NT2/D1 (cell line): ENCODE measurements around the gene LRRTM4.

Source experiments
- DNase-seq: peaks from one replicate; pipeline ENCODE4 v3.0.0-alpha.2; 2011; ENCODE audit warnings: low read depth, low spot score
- H3K27me3 ChIP-seq: 2 replicates; pipeline ENCODE4 v1.6.0; 2011; ENCODE audit warnings: mild to moderate bottlenecking; ENCODE audit not compliant: insufficient read length, insufficient read depth
- H3K36me3 ChIP-seq: 2 replicates; pipeline ENCODE4 v1.6.1; 2011; ENCODE audit warnings: mild to moderate bottlenecking, low read length, mixed read lengths; ENCODE audit not compliant: insufficient read depth, insufficient read length
- H3K4me1 ChIP-seq: 2 replicates; pipeline ENCODE4 v1.5.1; 2011; ENCODE audit not compliant: insufficient read depth, insufficient read length
- H3K4me3 ChIP-seq: 2 replicates; pipeline ENCODE4 v1.5.1; 2011; ENCODE audit warnings: low read depth; ENCODE audit not compliant: insufficient read length
- H3K9ac ChIP-seq: 2 replicates; pipeline ENCODE4 v1.6.0; 2011; ENCODE audit warnings: low read depth; ENCODE audit not compliant: insufficient read length
- H3K9me3 ChIP-seq: 2 replicates; pipeline ENCODE4 v1.5.1; 2011; ENCODE audit warnings: mild to moderate bottlenecking, low read length; ENCODE audit not compliant: insufficient read depth
- SUZ12 ChIP-seq: IDR thresholded peaks from 2 replicates; pipeline ENCODE4 v1.6.1; 2011; ENCODE audit not compliant: insufficient read length, insufficient read depth; ENCODE audit errors: extremely low read depth
- YY1 ChIP-seq: IDR thresholded peaks from 2 replicates; pipeline ENCODE4 v1.6.1; 2011; ENCODE audit not compliant: insufficient read length, insufficient read depth
- ZNF274 ChIP-seq: IDR thresholded peaks from 2 replicates; pipeline ENCODE4 v1.6.1; 2011; ENCODE audit warnings: mild to moderate bottlenecking, low read depth, low read length

The LRRTM4 gene

GRCh38 chr2:77508511-77508910 is 13.7 kb downstream of the LRRTM4 start:
- Histone ChIP-seq H3K4me3 (no peak overlapping the region), H3K27me3 (no peaks in the 10 kb centered on the region), H3K4me1 (no peaks in the 10 kb centered on the region), H3K9me3 (no peaks in the 10 kb centered on the region), H3K36me3 (no peaks in the 10 kb centered on the region), H3K9ac (no peak overlapping the region)
- TF ChIP-seq ZNF274: no peak
- TF ChIP-seq SUZ12: no peak
- TF ChIP-seq YY1: no peak
- no peak for DNase-seq

- Histone ChIP-seq H3K4me3 (no peak overlapping the region), H3K4me1 (no peaks in the 10 kb centered on the region), H3K9me3 (no peaks in the 10 kb centered on the region), H3K27me3 (no peaks in the 10 kb centered on the region), H3K36me3 (no peaks in the 10 kb centered on the region), H3K9ac (no peak overlapping the region)
- DNase-seq: no peak
- TF ChIP-seq SUZ12: no peak
- no peak for TF ChIP-seq ZNF274
- TF ChIP-seq YY1: no peak
Observed at GRCh38 chr2:77507657-77508056, 14.5 kb downstream of the LRRTM4 start.

- Histone ChIP-seq H3K27me3 (no peaks in the 10 kb centered on the region), H3K9ac (no peak overlapping the region), H3K4me3 (no peak overlapping the region), H3K9me3 (no peaks in the 10 kb centered on the region), H3K36me3 (no peaks in the 10 kb centered on the region), H3K4me1 (no peaks in the 10 kb centered on the region)
- no peak for TF ChIP-seq YY1
- TF ChIP-seq SUZ12: no peak
- TF ChIP-seq ZNF274: no peak
- no peak for DNase-seq
Observed at GRCh38 chr2:77488141-77488540, 34.0 kb downstream of the LRRTM4 start.

GRCh38 chr2:77487074-77487803 is 34.9 kb downstream of the LRRTM4 start:
- H3K9ac ChIP-seq: no peak overlapping the region
- H3K4me1 ChIP-seq: no peaks in the 10 kb centered on the region
- TF ChIP-seq SUZ12 (no peak), YY1 (no peak), ZNF274 (no peak)
- H3K27me3 ChIP-seq: no peaks in the 10 kb centered on the region
- no peaks in the 10 kb centered on the region for H3K9me3 ChIP-seq
- no peak for DNase-seq
- no peak overlapping the region for H3K4me3 ChIP-seq
- no peaks in the 10 kb centered on the region for H3K36me3 ChIP-seq

GRCh38 chr2:77484026-77484425 is 38.1 kb downstream of the LRRTM4 start:
- DNase-seq: peak; percentile 8
- no peak overlapping the region for H3K4me3 ChIP-seq
- H3K27me3 ChIP-seq: no peaks in the 10 kb centered on the region
- H3K9me3 ChIP-seq: no peaks in the 10 kb centered on the region
- no peaks in the 10 kb centered on the region for H3K4me1 ChIP-seq
- no peaks in the 10 kb centered on the region for H3K36me3 ChIP-seq
- TF ChIP-seq YY1 (no peak), ZNF274 (no peak), SUZ12 (no peak)
- H3K9ac ChIP-seq: no peak overlapping the region

- Histone ChIP-seq H3K4me1 (no peaks in the 10 kb centered on the region), H3K9me3 (no peaks in the 10 kb centered on the region), H3K9ac (no peak overlapping the region), H3K4me3 (no peak overlapping the region), H3K27me3 (no peaks in the 10 kb centered on the region), H3K36me3 (no peaks in the 10 kb centered on the region)
- TF ChIP-seq YY1 (no peak), SUZ12 (no peak), ZNF274 (no peak)
- DNase-seq: no peak
Observed at GRCh38 chr2:77479895-77480294, 42.3 kb downstream of the LRRTM4 start.

- Histone ChIP-seq H3K36me3 (no peaks in the 10 kb centered on the region), H3K27me3 (no peaks in the 10 kb centered on the region), H3K9me3 (no peaks in the 10 kb centered on the region), H3K4me1 (no peaks in the 10 kb centered on the region), H3K9ac (no peak overlapping the region), H3K4me3 (no peak overlapping the region)
- DNase-seq: no peak
- no peak for TF ChIP-seq YY1
- no peak for TF ChIP-seq SUZ12
- no peak for TF ChIP-seq ZNF274
Observed at GRCh38 chr2:77479395-77479794, 42.8 kb downstream of the LRRTM4 start.
